T-helper 22 cell (primary cell): ENCODE results near the gene IFNE.

ENCODE experiments used
- DNase-seq: peaks from one replicate; pipeline ENCODE4 v3.0.0-alpha.2; 2020; ENCODE audit warnings: low read depth

IFNE gene, protein sequence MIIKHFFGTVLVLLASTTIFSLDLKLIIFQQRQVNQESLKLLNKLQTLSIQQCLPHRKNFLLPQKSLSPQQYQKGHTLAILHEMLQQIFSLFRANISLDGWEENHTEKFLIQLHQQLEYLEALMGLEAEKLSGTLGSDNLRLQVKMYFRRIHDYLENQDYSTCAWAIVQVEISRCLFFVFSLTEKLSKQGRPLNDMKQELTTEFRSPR

DNA sequence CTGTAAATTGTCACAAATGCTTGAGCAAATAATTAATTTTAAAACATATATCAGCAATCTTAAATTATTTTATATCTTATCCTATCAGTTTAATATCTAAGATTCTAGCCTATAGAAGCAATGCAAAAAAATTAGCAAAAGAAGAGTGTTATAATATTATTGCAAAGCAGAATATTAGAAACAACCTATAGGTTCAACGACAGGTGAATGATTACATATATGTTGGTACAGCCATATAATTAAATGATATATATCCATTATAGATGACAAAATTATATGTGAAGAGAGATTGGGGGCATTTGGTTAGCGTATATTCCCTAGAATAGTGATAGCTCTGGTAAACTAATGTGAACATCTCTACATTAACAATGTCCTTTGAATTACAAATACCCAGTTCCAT, at the start of gene IFNE:
TSS of gene IFNE (minus strand) at position 101 of the 400 bp plus-strand sequence. CDS start 619 bp downstream, outside the sequence.
- no peak for DNase-seq

DNA sequence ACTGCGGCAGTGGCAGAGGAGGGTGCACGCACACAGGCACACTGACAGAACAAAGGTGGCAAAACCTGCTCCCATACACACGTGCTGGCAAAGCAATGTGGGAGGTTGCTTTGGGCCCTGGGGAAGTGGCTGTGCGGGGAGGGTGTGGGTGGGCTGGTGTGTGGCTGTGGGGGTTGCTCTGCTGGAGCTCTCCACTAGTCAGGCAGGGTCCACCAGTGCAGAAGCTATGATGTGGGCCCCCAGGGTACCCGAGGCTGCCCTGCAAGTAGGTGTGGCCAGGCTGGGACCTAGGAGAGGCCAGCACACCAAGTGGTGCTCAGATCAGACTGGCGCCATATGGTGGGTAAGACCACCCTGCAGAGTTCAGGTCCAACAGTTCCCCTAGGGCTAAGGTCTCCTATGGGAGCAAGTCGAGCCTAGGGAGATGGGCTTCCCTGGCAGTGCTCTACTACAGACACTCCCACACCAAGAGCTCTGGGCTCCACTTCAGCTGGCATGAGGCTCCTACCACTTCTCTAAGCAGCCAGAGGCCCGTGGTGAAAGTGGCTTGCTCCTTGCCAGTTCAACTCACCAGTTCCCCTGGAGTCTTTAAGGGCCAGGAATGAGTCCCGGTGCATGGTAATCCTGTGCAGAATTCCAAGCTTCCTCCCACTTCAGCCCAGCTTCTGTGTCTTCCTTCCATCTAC, 46.2 kb upstream of the IFNE start:
- no peak for DNase-seq

DNA sequence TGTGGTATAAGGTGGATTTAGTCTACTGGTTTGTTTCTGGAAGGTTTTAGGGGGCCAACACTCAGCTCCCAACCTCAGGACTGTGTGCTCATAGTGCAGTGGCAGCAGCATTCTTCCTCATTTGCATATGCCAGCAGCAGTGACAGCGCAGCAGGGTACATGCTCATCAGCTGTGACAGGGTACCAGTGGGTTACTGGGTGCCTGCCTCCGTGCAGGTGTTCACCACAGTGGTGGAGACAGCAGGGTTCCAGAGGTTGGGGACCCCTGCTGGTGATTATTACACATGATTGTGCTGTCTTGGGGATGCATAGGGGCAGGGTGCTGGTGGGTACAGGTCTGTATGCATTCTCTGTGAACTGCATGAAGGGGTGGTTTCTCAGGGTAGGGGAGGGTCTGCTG, 45.5 kb upstream of the IFNE start:
- no peak for DNase-seq

DNA sequence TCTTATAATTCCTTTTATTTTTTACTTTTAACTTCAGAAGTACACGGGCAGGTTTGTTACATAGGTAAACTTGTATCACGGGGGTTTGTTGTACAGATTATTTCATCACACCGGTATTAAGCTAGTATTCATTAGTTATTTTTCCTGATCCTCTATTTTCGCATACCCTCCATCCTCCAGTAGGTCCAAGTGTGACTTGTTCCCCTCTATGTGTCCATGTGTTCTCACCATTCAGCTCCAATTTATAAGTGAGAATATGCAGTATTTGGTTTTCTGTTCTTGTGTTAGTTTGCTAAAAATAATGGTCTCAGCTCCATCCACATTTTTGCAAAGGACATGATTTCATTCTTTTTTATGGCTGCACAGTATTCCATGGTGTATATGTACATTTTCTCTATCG, 43.1 kb upstream of the IFNE start:
- no peak for DNase-seq

DNA sequence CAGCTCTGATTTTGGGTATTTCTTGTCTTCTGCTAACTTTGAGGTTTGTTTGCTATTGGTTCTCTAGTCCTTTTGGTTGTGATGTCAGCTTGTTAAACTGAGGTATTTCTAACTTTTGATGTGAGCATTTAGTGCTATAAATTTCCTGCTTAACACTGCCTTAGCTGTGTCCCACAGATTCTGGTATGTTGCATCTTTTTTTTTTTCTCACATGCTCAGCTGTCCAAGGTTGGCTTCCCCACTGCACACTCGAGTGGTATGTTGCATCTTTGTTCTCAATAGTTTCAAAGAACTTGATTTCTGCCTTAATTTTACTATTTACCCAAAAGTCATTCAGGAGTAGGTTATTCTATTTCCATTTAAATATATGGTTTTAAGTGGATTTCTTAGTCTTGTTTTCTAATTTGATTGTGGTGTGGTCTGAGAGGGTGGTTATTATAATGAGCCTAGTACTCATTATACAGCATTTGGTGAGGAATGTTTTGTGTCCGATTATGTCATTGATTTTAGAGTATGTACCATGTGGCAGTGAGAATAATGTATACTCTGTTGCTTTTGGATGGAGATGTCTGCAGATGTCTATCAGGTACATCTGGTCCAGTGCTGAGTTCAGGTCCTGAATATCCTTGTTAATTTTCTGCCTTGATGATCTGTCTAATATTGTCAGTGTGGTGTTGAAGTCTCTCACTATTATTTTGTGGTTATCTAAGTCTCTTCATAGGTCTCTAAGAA, 42.2 kb upstream of the IFNE start:
- DNase-seq: no peak

DNA sequence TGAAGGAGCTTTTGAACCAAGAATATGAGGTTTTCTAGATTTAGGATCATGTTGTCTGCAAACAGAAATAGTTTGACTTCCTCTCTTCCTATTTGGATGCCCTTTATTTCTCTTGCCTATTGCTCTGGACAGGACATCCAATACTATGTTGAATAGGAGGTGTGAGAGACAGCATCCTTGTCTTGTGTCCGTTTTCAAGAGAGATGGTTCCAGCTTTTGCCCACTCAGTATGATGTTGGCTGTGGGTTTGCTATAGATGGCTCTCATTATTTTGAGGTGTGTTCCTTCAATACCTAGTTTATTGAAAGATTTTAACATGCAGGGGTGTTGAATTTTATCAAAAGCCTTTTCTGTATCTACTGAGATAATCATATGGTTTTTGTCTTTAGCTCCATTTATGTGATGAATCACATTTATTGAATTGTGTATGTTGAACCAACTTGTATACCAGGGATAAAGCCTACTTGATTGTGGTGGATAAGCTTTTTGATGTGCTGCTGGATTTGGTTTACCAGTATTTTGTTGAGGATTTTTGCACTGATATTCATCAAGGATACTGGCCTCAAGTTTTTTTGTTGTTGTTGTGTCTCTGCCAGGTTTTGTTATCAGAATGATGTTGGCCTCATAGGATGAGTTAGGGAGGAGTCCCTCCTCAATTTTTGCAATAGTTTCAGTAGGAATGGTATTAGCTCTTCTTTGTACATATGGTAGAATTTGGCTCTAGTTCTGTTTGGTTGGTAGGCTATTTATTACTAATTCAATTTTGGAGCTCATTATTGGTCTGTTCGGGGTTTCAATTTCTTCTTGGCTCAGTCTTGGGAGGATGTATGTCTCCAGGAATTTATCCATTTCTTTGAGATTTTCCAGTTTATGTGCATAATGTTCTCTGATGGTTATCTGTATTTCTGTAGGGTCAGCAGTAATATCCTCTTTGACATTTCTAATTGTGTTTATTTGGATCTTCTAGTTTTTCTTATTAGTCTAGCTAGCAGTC, 41.2 kb upstream of the IFNE start:
- no peak for DNase-seq

DNA sequence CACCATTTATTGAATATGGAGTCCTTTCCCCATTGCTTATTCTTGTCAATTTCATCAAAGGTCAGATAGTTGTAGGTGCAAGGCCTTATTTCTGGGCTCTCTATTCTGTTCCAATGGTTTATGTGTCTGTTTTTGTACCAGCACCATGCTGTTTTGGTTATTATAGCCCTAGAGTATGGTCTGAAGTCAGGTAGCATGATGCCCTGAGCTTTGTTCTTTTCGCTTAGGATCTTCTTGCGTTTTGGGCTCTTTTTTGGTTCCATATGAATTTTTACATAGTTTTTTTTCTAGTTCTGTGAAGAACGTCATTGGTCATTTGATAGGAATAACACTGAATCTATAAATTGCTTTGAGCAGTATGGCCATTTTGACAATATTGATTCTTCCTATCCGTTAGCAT, 40.2 kb upstream of the IFNE start:
- no peak for DNase-seq

DNA sequence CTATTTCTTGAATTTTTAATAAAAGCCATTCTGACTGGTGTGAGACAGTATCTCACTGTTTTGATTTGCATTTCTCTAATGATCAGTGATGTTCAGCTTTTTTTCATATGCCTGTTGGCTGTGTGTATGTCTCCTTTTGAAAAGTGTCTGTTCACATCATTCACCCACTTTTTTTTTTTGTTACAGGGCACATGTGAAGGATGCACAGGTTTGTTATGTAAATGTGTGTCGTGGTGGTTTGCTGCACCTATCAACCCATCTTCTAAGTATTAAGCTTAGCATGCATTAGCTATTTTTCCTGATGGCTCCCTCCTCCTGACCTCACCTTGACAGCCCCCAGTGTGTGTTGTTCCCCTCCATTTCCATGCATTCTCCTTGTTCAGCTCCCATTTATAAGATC, 39.3 kb upstream of the IFNE start:
- no peak for DNase-seq

DNA sequence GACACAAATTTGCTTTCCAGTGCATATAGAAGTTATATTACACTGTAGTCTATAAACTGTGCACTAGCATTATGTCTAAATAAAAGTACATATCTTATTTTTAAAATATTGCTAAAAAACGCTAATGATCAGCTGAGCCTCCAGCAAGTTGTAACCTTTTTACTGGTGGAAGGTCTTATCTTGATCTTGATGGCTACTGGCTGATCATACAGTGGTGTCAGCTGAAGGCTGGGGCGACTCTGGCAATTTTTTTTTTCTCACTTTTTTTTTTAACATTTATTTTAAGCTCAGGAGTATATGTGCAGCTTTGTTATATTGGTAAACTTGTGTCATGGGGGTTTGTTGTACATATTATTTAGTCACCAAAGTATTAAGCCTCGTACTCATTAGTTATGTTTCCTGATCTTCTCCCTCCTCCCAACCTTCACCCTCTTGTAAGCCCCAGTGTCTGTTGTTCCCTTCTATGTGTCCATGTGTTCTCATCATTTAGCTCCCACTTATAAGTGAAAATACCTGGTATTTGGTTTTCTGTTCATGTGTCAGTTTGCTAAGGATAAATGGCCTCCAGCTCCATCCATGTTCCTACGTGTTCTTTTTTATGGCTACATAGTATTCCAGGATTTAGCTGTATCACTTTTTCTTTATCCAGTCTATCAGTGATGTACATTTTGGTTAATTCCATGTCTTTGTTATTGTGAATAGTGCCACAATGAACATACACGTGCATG, 38.6 kb upstream of the IFNE start:
- DNase-seq: no peak

DNA sequence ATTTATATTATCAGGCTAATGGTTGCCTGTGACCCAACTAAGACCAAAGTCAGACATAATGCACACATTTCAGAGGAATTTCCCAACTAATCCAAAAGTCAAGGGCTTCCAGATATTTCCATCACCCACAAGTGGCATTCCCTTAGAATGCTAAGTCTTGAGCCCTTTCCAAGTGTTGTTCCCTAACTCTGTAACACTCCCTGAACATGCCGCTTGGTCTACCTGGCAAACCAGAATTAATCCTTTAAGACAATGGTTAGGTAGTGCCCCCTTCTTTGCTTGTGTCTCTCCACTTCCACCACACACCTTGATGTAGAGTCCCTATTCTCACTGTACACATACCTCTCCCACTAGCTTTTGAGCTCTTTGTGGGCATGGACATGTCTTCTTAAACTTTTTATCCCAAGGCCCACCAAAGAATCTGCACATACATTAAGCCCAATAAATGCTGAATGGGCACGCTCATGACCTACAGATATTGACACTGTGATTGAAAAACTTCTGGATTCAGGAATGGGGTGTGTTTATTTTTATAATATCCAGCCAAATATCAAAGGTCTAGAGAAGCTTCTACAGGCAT, 37.8 kb upstream of the IFNE start:
- DNase-seq: no peak

DNA sequence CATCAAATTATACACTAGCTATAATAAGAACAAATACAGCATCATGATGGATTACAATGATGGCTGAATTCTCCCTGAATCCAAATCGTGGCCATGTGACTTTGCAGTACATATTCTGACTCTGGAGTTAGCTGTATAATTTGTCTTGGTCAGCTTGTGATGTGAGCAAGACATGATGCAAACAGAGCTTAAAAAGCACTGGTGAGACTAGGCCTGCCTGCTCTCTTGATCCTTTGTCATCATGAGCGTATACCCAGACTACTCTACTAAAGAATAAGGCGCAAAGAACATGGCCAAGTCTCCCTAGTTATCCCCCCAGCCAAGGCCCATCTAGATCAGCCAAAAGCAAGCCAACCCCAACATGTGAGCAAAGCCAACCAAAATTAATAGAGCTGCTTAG, 34.7 kb upstream of the IFNE start:
- DNase-seq: no peak

DNA sequence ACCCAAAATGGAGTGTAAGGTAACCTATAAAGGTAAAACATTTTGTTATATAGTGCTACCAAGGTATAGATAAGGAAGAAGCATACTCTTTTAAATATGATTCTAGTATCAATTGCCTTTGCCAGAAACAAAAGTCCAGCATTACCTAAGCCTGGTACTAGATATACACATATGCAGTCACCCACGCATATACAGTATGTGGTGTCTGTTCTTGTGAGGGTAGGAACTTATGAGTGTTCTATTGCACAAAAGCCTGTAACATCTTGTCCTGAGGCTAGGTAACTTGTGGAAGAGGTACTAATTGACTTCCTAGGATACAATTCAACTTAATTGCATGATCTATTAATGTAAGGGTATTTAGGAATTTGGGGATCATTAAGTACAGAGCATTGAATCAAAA, 31.3 kb upstream of the IFNE start:
- DNase-seq: no peak

DNA sequence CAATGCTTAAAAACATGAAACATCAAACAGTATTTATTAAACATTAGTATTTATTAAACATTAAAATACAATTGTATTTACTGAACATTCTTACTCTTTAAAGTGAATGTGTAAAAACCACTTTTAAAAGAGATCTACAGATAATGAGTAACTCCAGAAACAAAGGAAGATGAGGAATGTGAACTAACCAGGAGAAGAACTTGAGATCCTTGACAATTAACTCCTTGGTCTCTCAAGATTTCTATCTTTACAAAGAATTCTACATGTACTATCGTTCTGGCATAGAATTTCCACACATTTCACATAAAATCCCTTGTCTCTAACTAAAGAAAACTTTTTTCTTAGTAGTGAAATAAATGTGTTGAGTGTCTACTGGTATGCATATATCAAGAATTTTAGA, 28.7 kb upstream of the IFNE start:
- DNase-seq: no peak

DNA sequence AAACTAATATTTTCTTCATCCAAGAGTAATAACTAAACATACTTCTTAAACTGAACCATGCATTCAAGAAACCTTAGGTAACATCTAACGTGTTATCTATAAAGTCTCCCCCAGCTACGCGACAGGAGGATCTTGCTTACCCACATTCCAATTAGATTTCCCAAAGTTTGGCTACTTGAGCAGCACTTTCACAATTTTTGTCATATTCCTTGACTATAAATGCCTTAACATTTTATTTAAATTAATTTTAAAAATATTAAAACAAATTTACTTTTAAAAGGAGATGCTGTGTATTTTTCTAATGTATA, 25.3 kb upstream of the IFNE start:
- no peak for DNase-seq

DNA sequence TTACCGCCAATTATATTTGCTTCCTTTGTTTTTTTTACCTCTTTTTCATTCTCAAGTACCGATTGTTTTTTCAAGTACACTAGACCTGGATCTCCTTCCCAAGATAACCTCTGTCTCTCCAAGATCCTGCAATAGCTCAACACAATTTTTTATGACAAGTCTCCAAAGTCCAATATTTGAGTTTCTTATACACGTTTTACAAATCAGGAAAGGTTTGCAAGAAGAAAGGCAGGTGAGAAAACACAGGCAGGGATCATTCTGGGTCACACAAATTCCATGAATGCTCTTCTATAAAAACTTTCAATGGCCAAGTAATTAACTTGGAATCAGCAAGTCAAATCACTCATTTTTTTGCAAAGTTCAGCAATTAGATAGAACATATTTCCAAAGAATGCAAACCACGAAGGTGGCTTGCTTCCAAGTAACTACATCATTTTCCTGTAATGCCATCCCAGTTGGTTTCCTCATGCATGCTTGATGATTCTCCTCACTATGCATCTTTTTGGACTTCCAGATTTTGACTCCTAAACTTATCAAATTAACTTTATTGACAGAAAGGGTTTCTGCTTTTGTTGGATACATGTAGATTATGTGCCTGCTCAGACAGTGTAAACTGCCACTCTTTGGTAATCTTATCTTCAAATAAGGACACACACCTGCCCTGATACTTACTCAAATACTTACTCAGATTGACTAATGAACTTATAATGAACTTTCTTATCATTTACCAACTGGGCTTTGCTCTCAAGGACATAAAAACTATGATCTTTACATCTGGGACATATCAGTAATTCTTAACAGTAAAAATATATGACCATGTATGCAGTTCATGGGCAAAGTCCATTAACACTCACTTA, 24.7 kb upstream of the IFNE start:
- DNase-seq: no peak

DNA sequence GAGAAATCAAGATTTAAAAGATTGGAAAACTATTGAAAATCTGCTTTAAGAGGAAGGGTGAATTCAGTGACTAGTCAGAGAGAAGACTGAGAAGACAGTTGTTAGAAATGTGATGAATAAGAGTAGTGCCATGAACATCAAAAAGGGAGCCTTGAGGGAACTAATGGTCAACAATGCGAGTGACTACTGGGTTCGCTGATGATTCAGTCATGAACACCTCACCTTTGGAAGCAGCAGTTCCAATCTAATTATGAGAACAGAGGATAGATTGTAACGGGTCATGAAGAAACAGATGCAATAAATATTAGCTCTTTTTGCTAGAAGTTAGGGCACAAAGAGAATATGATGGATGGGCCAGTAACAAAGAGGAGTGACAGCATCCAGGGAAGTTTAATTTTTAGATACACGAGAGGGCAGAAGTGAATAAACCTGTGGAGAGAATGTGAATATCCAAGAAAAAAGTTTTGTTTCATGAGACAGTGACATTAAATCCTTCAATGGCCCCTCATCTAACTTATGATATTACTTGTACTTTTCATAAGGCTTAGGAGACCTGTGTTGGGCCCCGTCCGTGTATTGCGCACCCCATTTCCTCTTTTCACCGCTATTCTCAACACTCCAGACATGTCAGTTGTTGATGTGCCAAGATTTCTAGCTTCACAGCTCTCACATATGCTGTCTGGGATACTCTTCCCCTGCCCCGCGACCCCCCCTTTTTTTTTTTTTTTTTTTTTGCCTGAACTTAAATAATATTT, 23.5 kb upstream of the IFNE start:
- no peak for DNase-seq

DNA sequence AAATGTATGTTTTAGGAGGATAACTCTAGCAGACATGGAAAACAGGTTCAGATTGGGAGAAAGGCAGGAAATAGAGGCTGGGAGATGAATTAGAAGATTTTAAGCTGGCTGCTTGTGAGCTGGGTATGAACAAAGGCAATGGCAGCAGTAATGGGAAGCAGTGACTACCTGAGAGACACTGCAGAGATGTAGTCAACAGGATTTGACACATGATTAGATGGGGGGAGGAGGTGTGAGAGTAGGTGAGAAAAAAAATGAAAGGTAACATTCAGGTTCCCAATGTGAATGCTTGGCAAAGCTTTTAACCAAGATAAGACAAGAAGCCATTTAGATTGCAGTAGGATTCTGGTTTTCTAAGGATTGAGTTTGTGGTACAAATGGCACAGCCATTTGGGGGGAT, 22.8 kb upstream of the IFNE start:
- no peak for DNase-seq

DNA sequence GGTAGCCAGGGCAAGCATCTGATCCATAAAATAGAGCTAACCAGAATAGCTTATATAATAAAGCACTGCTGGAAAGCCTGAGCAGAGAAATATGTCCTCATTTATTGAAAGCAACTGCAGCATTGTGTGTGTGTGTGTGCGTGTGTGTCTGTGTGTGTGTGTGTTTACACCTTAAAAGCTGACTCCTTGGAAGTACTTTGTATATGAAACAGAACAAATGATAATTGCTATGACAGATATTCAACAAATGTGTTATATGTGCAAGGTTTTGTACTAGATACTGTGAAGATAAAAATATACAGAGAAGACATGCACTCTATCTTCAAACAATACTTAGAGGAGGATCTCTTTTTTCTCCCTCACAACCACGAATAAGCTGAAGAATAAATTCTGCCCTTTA, 22.0 kb upstream of the IFNE start:
- DNase-seq: no peak

DNA sequence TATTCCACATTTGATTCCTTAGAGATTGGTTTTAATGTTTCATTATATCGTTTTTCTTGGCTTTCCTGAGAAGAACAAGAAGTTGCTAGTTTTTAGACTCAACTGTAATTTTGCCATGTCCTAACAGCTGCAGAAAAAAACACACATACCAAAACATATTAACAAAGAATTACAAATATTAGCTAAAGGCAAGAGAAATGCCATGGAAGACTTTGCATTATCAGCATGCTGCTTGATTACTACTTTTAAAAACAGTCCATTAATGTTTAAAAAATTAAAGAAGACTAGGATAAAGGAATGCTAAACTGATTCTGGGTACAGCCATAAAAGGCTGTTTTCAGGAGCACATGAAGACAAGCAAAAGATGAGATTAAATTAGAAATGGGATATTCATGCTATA, 20.5 kb upstream of the IFNE start:
- no peak for DNase-seq

DNA sequence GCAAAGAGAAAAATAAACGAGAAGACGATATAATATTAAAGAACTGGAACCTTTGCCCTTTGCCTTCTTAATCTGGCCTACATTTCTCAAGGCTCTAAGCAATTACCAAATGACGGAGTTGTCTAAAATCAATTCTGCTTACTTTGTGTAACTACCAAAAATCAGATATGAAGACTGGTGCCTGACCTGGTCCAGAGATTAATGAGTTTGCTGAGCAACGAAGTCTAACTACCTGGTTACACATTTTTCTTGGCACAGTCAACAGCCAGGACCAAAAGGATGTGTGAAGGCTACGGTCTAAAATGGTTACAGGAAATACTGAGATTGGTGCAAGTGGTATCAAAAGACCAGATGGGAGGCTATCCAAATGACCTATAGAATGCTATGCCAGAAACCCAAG, 17.8 kb upstream of the IFNE start:
- no peak for DNase-seq
